ENCODE data around the gene KCNAB1.
A peak's percentile ranks its signal among the peaks of the same experiment; 100 is the strongest.

The KCNAB1 gene

GRCh38 chr3:156378871-156379270 is 258.5 kb downstream of the KCNAB1 start:
- DNase-seq: no peak

- no peak for DNase-seq
These were observed 258.9 kb downstream of the KCNAB1 start for GRCh38 chr3:156379327-156379726.

- no peak for DNase-seq
These were observed 260.9 kb downstream of the KCNAB1 start for GRCh38 chr3:156381253-156381652.

GRCh38 chr3:156382458-156383346 is 262.3 kb downstream of the KCNAB1 start:
- DNase-seq: peak; percentile 2

- no peak for DNase-seq
These were observed 263.2 kb downstream of the KCNAB1 start for GRCh38 chr3:156383441-156384025.

- no peak for DNase-seq
These were observed 268.4 kb downstream of the KCNAB1 start for GRCh38 chr3:156388497-156389448.

GRCh38 chr3:156389449-156389950 is 269.1 kb downstream of the KCNAB1 start:
- DNase-seq: no peak

GRCh38 chr3:156390846-156391245 is 270.5 kb downstream of the KCNAB1 start:
- no peak for DNase-seq

- no peak for DNase-seq
These were observed 275.8 kb downstream of the KCNAB1 start for GRCh38 chr3:156395961-156396710.

GRCh38 chr3:156396851-156397250 is 276.5 kb downstream of the KCNAB1 start:
- no peak for DNase-seq

GRCh38 chr3:156397534-156397933 is 277.2 kb downstream of the KCNAB1 start:
- no peak for DNase-seq

- no peak for DNase-seq
These were observed 279.7 kb downstream of the KCNAB1 start for GRCh38 chr3:156400062-156400461.

GRCh38 chr3:156400735-156401134 is 280.4 kb downstream of the KCNAB1 start:
- DNase-seq: no peak

- no peak for DNase-seq
These were observed 283.8 kb downstream of the KCNAB1 start for GRCh38 chr3:156404217-156404616.

GRCh38 chr3:156406393-156406792 is 286.0 kb downstream of the KCNAB1 start:
- DNase-seq: no peak

- no peak for DNase-seq
These were observed 287.3 kb downstream of the KCNAB1 start for GRCh38 chr3:156407617-156408225.

GRCh38 chr3:156409694-156410093 is 289.3 kb downstream of the KCNAB1 start:
- no peak for DNase-seq

GRCh38 chr3:156412600-156412999 is 292.2 kb downstream of the KCNAB1 start:
- DNase-seq: no peak

- no peak for DNase-seq
These were observed 293.0 kb downstream of the KCNAB1 start for GRCh38 chr3:156413293-156413892.

- DNase-seq: no peak
These were observed 296.6 kb downstream of the KCNAB1 start for GRCh38 chr3:156416846-156417558.

All from activated CD4-positive, alpha-beta T cell treated with anti-CD3 and anti-CD28 coated beads, Interleukin-2, amount 50 U/mL, for 1 hour (primary cell).